Pons (tissue), 1 donor: ENCODE data around the gene EIF2B2.

ENCODE experiments used
- DNase-seq: peaks from one replicate; pipeline ENCODE4 v3.0.0-alpha.2; 2016; ENCODE audit warnings: low spot score

EIF2B2 gene

GRCh38 chr14:75044322-75044721, 41.6 kb downstream of the EIF2B2 start:
- DNase-seq: no peak

GRCh38 chr14:75044752-75045151, 42.0 kb downstream of the EIF2B2 start:
- DNase-seq: no peak

- peak; percentile 27 for DNase-seq
Measured at GRCh38 chr14:75046275-75046674, 43.6 kb downstream of the EIF2B2 start.

- DNase-seq: no peak
Measured at GRCh38 chr14:75046899-75047298, 44.2 kb downstream of the EIF2B2 start.

- DNase-seq: no peak
Measured at GRCh38 chr14:75047506-75047905, 44.8 kb downstream of the EIF2B2 start.

GRCh38 chr14:75048101-75048500, 45.4 kb downstream of the EIF2B2 start:
- DNase-seq: peak; percentile 72

GRCh38 chr14:75049136-75049535, 46.4 kb downstream of the EIF2B2 start:
- peak; percentile 85 for DNase-seq

- no peak for DNase-seq
Measured at GRCh38 chr14:75049731-75050201, 47.0 kb downstream of the EIF2B2 start.

GRCh38 chr14:75050852-75051555, 48.3 kb downstream of the EIF2B2 start, which contains the start of gene MLH3:
TSS of gene MLH3 (minus strand) at chr14:75051467. CDS start at chr14:75049655, 1,812 bp downstream.
- peak; percentile 80 for DNase-seq

GRCh38 chr14:75051556-75051899, 48.8 kb downstream of the EIF2B2 start:
- no peak for DNase-seq

- DNase-seq: no peak
Measured at GRCh38 chr14:75053396-75054291, 50.9 kb downstream of the EIF2B2 start.

GRCh38 chr14:75054421-75054820, 51.7 kb downstream of the EIF2B2 start:
- DNase-seq: no peak

- no peak for DNase-seq
Measured at GRCh38 chr14:75059642-75060041, 56.9 kb downstream of the EIF2B2 start.

- DNase-seq: no peak
Measured at GRCh38 chr14:75060420-75060819, 57.7 kb downstream of the EIF2B2 start.
